Measurements from ENCODE around the gene MIX23. TPM values are rescaled to one million over a fixed set of nuclear protein-coding genes. Genes with fewer than 3 reads are reported as not detected.

MIX23 gene
- polyA plus RNA-seq, 1 of the 3 experiments (the other 2 are of a cell fraction) = 11.2 TPM

- no peak overlapping the region for H3K4me2 ChIP-seq
- H3K9me2 ChIP-seq = no peaks in the 10 kb centered on the region
- no peaks in the 10 kb centered on the region for H3K79me2 ChIP-seq (ENCODE audit: insufficient read depth)
- H3F3A ChIP-seq (replicated peaks; ENCODE audit: insufficient read depth) = no peaks in the 10 kb centered on the region
- H3K4me3 ChIP-seq (ENCODE audit: low read depth in 2 of 2, low read length in 1 of 2) = no peak overlapping the region
- no peaks in the 10 kb centered on the region for H3K4me1 ChIP-seq (ENCODE audit: control insufficient read depth in 1 of 2, insufficient read depth in 2 of 2, low read depth in 1 of 2, low read length in 1 of 2)
- 26% methylated on average over 5 of the region's 5 CpGs for WGBS (ENCODE audit: low lambda C conversion rate)
- H3K9me3 ChIP-seq = no peaks in the 10 kb centered on the region
- no peak overlapping the region for H2AFZ ChIP-seq (ENCODE audit: low read depth)
- TF ChIP-seq NRF1 (IDR thresholded peaks at IDR 0.05; ENCODE audit: low read depth, low read length) (no peak), MEF2A (IDR thresholded peaks at IDR 0.05; ENCODE audit: borderline replicate concordance, low read depth) (no peak), SMC3 (IDR thresholded peaks at IDR 0.05; ENCODE audit: low read depth, low read length) (no peak), NFIC (IDR thresholded peaks at IDR 0.05; ENCODE audit: borderline replicate concordance) (no peak), SIN3A (IDR thresholded peaks at IDR 0.05; ENCODE audit: borderline replicate concordance, low read depth, low read length) (no peak), ELF1 (IDR thresholded peaks at IDR 0.05) (no peak), POLR2AphosphoS5 (IDR thresholded peaks at IDR 0.05; ENCODE audit: low read depth, low read length) (no peak), PBX3 (IDR thresholded peaks at IDR 0.05) (no peak), MXI1 (IDR thresholded peaks at IDR 0.05; ENCODE audit: low read depth, low read length) (no peak), GATA2 (CRISPR knock-in tag; IDR thresholded peaks at IDR 0.05) (no peak), MAX (IDR thresholded peaks at IDR 0.05; ENCODE audit: low read depth) (no peak), RFX5 (IDR thresholded peaks at IDR 0.05; ENCODE audit: low read length) (no peak), EP300 (IDR thresholded peaks at IDR 0.05; ENCODE audit: borderline replicate concordance in 1 of 2, low read depth in 1 of 2, low read length in 1 of 2) (no peak)
- TF ChIP-seq, protein P1, sequence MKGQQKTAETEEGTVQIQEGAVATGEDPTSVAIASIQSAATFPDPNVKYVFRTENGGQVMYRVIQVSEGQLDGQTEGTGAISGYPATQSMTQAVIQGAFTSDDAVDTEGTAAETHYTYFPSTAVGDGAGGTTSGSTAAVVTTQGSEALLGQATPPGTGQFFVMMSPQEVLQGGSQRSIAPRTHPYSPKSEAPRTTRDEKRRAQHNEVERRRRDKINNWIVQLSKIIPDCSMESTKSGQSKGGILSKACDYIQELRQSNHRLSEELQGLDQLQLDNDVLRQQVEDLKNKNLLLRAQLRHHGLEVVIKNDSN (IDR thresholded peaks at IDR 0.05; ENCODE audit: borderline replicate concordance, low read depth) = no peak
- TF ChIP-seq, protein P2, sequence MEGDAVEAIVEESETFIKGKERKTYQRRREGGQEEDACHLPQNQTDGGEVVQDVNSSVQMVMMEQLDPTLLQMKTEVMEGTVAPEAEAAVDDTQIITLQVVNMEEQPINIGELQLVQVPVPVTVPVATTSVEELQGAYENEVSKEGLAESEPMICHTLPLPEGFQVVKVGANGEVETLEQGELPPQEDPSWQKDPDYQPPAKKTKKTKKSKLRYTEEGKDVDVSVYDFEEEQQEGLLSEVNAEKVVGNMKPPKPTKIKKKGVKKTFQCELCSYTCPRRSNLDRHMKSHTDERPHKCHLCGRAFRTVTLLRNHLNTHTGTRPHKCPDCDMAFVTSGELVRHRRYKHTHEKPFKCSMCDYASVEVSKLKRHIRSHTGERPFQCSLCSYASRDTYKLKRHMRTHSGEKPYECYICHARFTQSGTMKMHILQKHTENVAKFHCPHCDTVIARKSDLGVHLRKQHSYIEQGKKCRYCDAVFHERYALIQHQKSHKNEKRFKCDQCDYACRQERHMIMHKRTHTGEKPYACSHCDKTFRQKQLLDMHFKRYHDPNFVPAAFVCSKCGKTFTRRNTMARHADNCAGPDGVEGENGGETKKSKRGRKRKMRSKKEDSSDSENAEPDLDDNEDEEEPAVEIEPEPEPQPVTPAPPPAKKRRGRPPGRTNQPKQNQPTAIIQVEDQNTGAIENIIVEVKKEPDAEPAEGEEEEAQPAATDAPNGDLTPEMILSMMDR (IDR thresholded peaks at IDR 0.05) = no peak
- TF ChIP-seq, protein P3, sequence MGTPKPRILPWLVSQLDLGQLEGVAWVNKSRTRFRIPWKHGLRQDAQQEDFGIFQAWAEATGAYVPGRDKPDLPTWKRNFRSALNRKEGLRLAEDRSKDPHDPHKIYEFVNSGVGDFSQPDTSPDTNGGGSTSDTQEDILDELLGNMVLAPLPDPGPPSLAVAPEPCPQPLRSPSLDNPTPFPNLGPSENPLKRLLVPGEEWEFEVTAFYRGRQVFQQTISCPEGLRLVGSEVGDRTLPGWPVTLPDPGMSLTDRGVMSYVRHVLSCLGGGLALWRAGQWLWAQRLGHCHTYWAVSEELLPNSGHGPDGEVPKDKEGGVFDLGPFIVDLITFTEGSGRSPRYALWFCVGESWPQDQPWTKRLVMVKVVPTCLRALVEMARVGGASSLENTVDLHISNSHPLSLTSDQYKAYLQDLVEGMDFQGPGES (IDR thresholded peaks at IDR 0.05; ENCODE audit: low read depth, low read length) = no peak
- TF ChIP-seq, protein P4, sequence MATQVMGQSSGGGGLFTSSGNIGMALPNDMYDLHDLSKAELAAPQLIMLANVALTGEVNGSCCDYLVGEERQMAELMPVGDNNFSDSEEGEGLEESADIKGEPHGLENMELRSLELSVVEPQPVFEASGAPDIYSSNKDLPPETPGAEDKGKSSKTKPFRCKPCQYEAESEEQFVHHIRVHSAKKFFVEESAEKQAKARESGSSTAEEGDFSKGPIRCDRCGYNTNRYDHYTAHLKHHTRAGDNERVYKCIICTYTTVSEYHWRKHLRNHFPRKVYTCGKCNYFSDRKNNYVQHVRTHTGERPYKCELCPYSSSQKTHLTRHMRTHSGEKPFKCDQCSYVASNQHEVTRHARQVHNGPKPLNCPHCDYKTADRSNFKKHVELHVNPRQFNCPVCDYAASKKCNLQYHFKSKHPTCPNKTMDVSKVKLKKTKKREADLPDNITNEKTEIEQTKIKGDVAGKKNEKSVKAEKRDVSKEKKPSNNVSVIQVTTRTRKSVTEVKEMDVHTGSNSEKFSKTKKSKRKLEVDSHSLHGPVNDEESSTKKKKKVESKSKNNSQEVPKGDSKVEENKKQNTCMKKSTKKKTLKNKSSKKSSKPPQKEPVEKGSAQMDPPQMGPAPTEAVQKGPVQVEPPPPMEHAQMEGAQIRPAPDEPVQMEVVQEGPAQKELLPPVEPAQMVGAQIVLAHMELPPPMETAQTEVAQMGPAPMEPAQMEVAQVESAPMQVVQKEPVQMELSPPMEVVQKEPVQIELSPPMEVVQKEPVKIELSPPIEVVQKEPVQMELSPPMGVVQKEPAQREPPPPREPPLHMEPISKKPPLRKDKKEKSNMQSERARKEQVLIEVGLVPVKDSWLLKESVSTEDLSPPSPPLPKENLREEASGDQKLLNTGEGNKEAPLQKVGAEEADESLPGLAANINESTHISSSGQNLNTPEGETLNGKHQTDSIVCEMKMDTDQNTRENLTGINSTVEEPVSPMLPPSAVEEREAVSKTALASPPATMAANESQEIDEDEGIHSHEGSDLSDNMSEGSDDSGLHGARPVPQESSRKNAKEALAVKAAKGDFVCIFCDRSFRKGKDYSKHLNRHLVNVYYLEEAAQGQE (IDR thresholded peaks at IDR 0.05; ENCODE audit: low read depth, low read length) = no peak
- peaks cover 9% of the 10 kb centered on the region; the same call in 1 of the 2 replicates for H3K27me3 ChIP-seq (ENCODE audit: insufficient read depth)
- POLR2A ChIA-PET = no interaction called here
- H3K9ac ChIP-seq = no peak overlapping the region
- no peaks in the 10 kb centered on the region for H4K20me1 ChIP-seq (ENCODE audit: insufficient read depth)
- no peak overlapping the region for H3K27ac ChIP-seq (ENCODE audit: low read depth in 2 of 2, low read length in 1 of 2)
- DNase-seq = no peak
- no peaks in the 10 kb centered on the region for H3K36me3 ChIP-seq (replicated peaks in 1 of 2; ENCODE audit: control insufficient read depth in 1 of 2, insufficient read depth in 2 of 2, low read length in 1 of 2)
- CTCF ChIA-PET = no interaction called here
Measured at GRCh38 chr3:122316368-122316767, 66.7 kb downstream of the MIX23 start.

Measured in SK-N-SH (cell line).